ENCODE data around the gene LTO1. TPM values are rescaled to one million over a fixed set of nuclear protein-coding genes. Genes with fewer than 3 reads are reported as not detected.
"Not testable (repeated sequence)": the region's sequence is repeated elsewhere in the genome, so short reads cannot be mapped to it uniquely, and the experiment has no call there.

The LTO1 gene
- total RNA-seq, 4 donors from 2014 or later = 9.9 to 27.3 (median 20.6) TPM

GRCh38 chr11:69700278-69701140, 25.4 kb upstream of the LTO1 start:
- ATAC-seq (ENCODE audit: low FRiP score) = no peak
- DNase-seq (ENCODE audit: low spot score) = no peak
- no peak for TF ChIP-seq CTCF (IDR thresholded peaks at IDR 0.05)

GRCh38 chr11:69699213-69699612, 24.1 kb upstream of the LTO1 start:
- no peak for TF ChIP-seq CTCF (IDR thresholded peaks at IDR 0.05)
- ATAC-seq (ENCODE audit: low FRiP score) (no peak), DNase-seq (ENCODE audit: low spot score) (no peak)

GRCh38 chr11:69698362-69698761, 23.2 kb upstream of the LTO1 start:
- DNase-seq (ENCODE audit: low spot score) = no peak
- ATAC-seq (ENCODE audit: low FRiP score) = no peak
- TF ChIP-seq CTCF (IDR thresholded peaks at IDR 0.05) = no peak

GRCh38 chr11:69697861-69698260, 22.7 kb upstream of the LTO1 start:
- ATAC-seq (ENCODE audit: low FRiP score) = no peak
- TF ChIP-seq CTCF (IDR thresholded peaks at IDR 0.05) = no peak
- no peak for DNase-seq (ENCODE audit: low spot score)

- no peak for TF ChIP-seq CTCF (IDR thresholded peaks at IDR 0.05)
- DNase-seq (ENCODE audit: low spot score) (no peak), ATAC-seq (ENCODE audit: low FRiP score) (no peak)
Observed at GRCh38 chr11:69697469-69697843, 22.3 kb upstream of the LTO1 start.

GRCh38 chr11:69696749-69697468, 21.8 kb upstream of the LTO1 start:
- DNase-seq (ENCODE audit: low spot score) (no peak), ATAC-seq (ENCODE audit: low FRiP score) (no peak)
- TF ChIP-seq CTCF (IDR thresholded peaks at IDR 0.05) = no peak

- not testable (repeated sequence) for DNase-seq (ENCODE audit: low spot score); ATAC-seq (ENCODE audit: low FRiP score)
Observed at GRCh38 chr11:69695995-69696394, 20.8 kb upstream of the LTO1 start.

Data from omental fat pad (tissue), 4 donors.